ENCODE results near the gene C10orf120. TPM values are rescaled to one million over a fixed set of nuclear protein-coding genes. Genes with fewer than 3 reads are reported as not detected.

C10orf120 gene
- total RNA-seq, 1 donor = not detected

GRCh38 chr10:122725006-122725405 is 25.4 kb upstream of the C10orf120 start:
- no peak overlapping the region for H2AFZ ChIP-seq (ENCODE audit: low read length)
- no peak overlapping the region for H3K27ac ChIP-seq (ENCODE audit: low read depth, low read length)
- no peaks in the 10 kb centered on the region for H3K9me3 ChIP-seq (ENCODE audit: low read depth, low read length)
- peaks cover 5% of the 10 kb centered on the region for H3K27me3 ChIP-seq (ENCODE audit: insufficient read depth, low read length)
- DNase-seq (ENCODE audit: insufficient read length, low spot score, missing footprints) = no peak
- no peak overlapping the region for H3K4me2 ChIP-seq (ENCODE audit: insufficient read depth, low read length)
- H3K79me2 ChIP-seq (ENCODE audit: insufficient read depth, low read length) = no peaks in the 10 kb centered on the region
- no peak for TF ChIP-seq CTCF (IDR thresholded peaks at IDR 0.05; ENCODE audit: extremely low read depth, low read depth, low read length)
- no peak overlapping the region for H3K4me3 ChIP-seq (ENCODE audit: insufficient read depth, low read length)
- no peaks in the 10 kb centered on the region for H4K20me1 ChIP-seq (ENCODE audit: insufficient read depth, low read length)
- H3K4me1 ChIP-seq (ENCODE audit: insufficient read depth, low read length) = no peaks in the 10 kb centered on the region
- H3K36me3 ChIP-seq (ENCODE audit: insufficient read depth, low read length) = no peaks in the 10 kb centered on the region

- Histone ChIP-seq H3K27ac (ENCODE audit: low read depth, low read length) (no peak overlapping the region), H3K36me3 (ENCODE audit: insufficient read depth, low read length) (no peaks in the 10 kb centered on the region), H3K27me3 (ENCODE audit: insufficient read depth, low read length) (peaks cover 7% of the 10 kb centered on the region), H3K4me1 (ENCODE audit: insufficient read depth, low read length) (no peaks in the 10 kb centered on the region), H3K79me2 (ENCODE audit: insufficient read depth, low read length) (no peaks in the 10 kb centered on the region), H3K9me3 (ENCODE audit: low read depth, low read length) (no peaks in the 10 kb centered on the region), H2AFZ (ENCODE audit: low read length) (no peak overlapping the region), H4K20me1 (ENCODE audit: insufficient read depth, low read length) (no peaks in the 10 kb centered on the region), H3K4me2 (ENCODE audit: insufficient read depth, low read length) (no peak overlapping the region), H3K4me3 (ENCODE audit: insufficient read depth, low read length) (no peak overlapping the region)
- no peak for TF ChIP-seq CTCF (IDR thresholded peaks at IDR 0.05; ENCODE audit: extremely low read depth, low read depth, low read length)
- no peak for DNase-seq (ENCODE audit: insufficient read length, low spot score, missing footprints)
Observed at GRCh38 chr10:122721111-122721510, 21.5 kb upstream of the C10orf120 start.

DNA sequence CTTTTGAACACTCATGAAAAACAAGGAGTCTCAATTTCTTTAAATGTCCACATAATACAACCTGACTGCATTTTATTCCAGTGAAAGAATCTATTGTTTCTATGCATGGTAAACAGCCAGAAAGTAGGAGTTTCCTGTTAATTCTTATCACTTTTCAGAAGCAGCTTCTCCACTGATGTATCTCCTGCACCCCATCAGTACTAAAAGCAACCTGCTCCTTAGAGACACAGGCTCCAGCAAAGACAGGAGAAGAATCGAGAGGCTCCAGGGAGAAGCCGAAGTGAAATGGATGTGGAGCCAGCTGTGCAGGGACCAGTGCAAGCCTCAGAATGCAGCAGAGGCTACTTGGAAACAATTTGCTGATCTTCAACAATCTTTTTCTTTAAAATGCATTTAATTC is 16.4 kb upstream of the C10orf120 start:
- TF ChIP-seq CTCF (IDR thresholded peaks at IDR 0.05; ENCODE audit: extremely low read depth, low read depth, low read length) = no peak
- no peaks in the 10 kb centered on the region for H3K4me1 ChIP-seq (ENCODE audit: insufficient read depth, low read length)
- no peaks in the 10 kb centered on the region for H3K36me3 ChIP-seq (ENCODE audit: insufficient read depth, low read length)
- no peaks in the 10 kb centered on the region for H3K79me2 ChIP-seq (ENCODE audit: insufficient read depth, low read length)
- H2AFZ ChIP-seq (ENCODE audit: low read length) = no peak overlapping the region
- H3K4me3 ChIP-seq (ENCODE audit: insufficient read depth, low read length) = no peak overlapping the region
- DNase-seq (ENCODE audit: insufficient read length, low spot score, missing footprints) = no peak
- H3K27ac ChIP-seq (ENCODE audit: low read depth, low read length) = no peak overlapping the region
- no peaks in the 10 kb centered on the region for H4K20me1 ChIP-seq (ENCODE audit: insufficient read depth, low read length)
- H3K27me3 ChIP-seq (ENCODE audit: insufficient read depth, low read length) = peaks cover 14% of the 10 kb centered on the region
- no peaks in the 10 kb centered on the region for H3K9me3 ChIP-seq (ENCODE audit: low read depth, low read length)
- no peak overlapping the region for H3K4me2 ChIP-seq (ENCODE audit: insufficient read depth, low read length)

- Histone ChIP-seq H3K27ac (ENCODE audit: low read depth, low read length) (no peak overlapping the region), H3K27me3 (ENCODE audit: insufficient read depth, low read length) (peaks cover 16% of the 10 kb centered on the region), H3K79me2 (ENCODE audit: insufficient read depth, low read length) (no peaks in the 10 kb centered on the region), H3K4me3 (ENCODE audit: insufficient read depth, low read length) (no peak overlapping the region), H3K4me1 (ENCODE audit: insufficient read depth, low read length) (no peaks in the 10 kb centered on the region), H2AFZ (ENCODE audit: low read length) (no peak overlapping the region), H3K4me2 (ENCODE audit: insufficient read depth, low read length) (no peak overlapping the region), H3K36me3 (ENCODE audit: insufficient read depth, low read length) (no peaks in the 10 kb centered on the region), H4K20me1 (ENCODE audit: insufficient read depth, low read length) (no peaks in the 10 kb centered on the region), H3K9me3 (ENCODE audit: low read depth, low read length) (no peaks in the 10 kb centered on the region)
- TF ChIP-seq CTCF (IDR thresholded peaks at IDR 0.05; ENCODE audit: extremely low read depth, low read depth, low read length) = no peak
- no peak for DNase-seq (ENCODE audit: insufficient read length, low spot score, missing footprints)
Observed at GRCh38 chr10:122715576-122715975, 15.9 kb upstream of the C10orf120 start.
